Measurements from ENCODE around the gene MPV17. TPM values are rescaled to one million over a fixed set of nuclear protein-coding genes. Genes with fewer than 3 reads are reported as not detected.

Gene MPV17
- total and polyA plus RNA-seq, 9 of the 15 experiments (the other 6 are each of a cell fraction or from before 2014, with no cell fraction given) = 54.7 to 140 (median 70.2) TPM

DNA sequence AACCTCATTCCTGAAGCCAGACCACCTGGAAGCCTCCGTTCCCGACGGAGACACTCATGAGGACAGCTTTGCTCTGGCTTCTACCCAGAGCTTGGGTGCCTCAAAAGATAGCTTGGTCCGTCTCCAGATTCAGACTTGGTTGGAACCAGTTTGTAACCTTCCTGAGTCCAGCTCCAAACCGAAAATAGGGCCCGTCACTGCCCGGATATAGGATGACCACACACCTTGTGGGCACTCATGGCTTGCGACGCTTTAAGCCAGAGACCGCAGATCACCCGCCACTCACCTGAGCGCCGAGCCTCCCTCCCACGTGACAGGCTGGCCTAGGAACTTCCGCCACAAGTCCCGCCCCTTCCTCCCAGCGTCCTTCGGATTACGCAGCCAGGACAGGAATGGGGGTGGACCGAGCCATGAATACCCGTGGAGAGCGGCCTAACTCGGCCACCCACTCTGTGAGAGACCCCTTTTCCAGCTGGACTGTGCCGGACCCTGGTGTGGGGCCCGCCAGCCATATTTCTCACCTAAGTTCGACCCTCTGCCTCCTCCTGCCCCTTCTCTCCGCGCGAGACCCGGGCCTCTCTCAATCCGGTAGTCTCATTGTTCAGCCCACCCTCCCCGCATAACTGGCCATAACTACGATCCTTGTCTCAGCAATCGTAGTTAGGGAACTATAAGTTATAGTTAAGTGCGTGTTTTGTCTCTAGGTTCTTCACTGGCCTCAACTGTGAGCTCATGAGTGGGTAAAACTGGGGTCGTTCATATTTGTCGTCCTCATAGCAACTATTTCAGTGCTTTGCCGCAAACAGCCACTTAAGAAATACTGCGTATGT lies at the start of gene MPV17 (continued):
- no peak for TF ChIP-seq ZNF174 (CRISPR knock-in tag; IDR thresholded peaks at IDR 0.05)
- no peak for TF ChIP-seq SETDB1 (IDR thresholded peaks at IDR 0.05; ENCODE audit: low read length)
- TF ChIP-seq TBL1XR1 (IDR thresholded peaks at IDR 0.05; ENCODE audit: low read length in 2 of 2) = peak in 1 of 2 experiments; percentile 24; a peak in 1 of 4 replicates
- TF ChIP-seq MCM2 (IDR thresholded peaks at IDR 0.05; ENCODE audit: low read depth) = no peak
- TF ChIP-seq NFE2 (IDR thresholded peaks at IDR 0.05; ENCODE audit: low read depth) = no peak; the same call in 1 of the 2 replicates
- TF ChIP-seq SPI1 (IDR thresholded peaks at IDR 0.05; ENCODE audit: borderline replicate concordance, low read depth, low read length) = peak; percentile 62; the same call in 1 of the 2 replicates
- TF ChIP-seq TBP (optimal IDR thresholded peaks at IDR 0.05; ENCODE audit: low read depth, low read length) = peak; percentile 80
- no peak for TF ChIP-seq NCOA6 (IDR thresholded peaks at IDR 0.05)
- TF ChIP-seq NFRKB (IDR thresholded peaks at IDR 0.05; ENCODE audit: low read depth) = peak; percentile 82; the same call in 1 of the 2 replicates
- no peak for TF ChIP-seq LEF1 (IDR thresholded peaks at IDR 0.05)
- no peak for TF ChIP-seq CBFB (CRISPR knock-in tag; IDR thresholded peaks at IDR 0.05)
- no peak for TF ChIP-seq FOXJ2 (tag; IDR thresholded peaks at IDR 0.05)
- no peak for TF ChIP-seq ZFP36 (IDR thresholded peaks at IDR 0.05; ENCODE audit: low read depth, low read length, partially characterized antibody)
- TF ChIP-seq ZNF224 (CRISPR knock-in tag; IDR thresholded peaks at IDR 0.05) = no peak
- TF ChIP-seq, protein P1, sequence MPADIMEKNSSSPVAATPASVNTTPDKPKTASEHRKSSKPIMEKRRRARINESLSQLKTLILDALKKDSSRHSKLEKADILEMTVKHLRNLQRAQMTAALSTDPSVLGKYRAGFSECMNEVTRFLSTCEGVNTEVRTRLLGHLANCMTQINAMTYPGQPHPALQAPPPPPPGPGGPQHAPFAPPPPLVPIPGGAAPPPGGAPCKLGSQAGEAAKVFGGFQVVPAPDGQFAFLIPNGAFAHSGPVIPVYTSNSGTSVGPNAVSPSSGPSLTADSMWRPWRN (IDR thresholded peaks at IDR 0.05; ENCODE audit: low read depth) = peak; percentile 63; the same call in 1 of the 2 replicates
- no peak for TF ChIP-seq PHF21A (IDR thresholded peaks at IDR 0.05; ENCODE audit: borderline replicate concordance, low read depth)
- no peak for TF ChIP-seq ZNF133 (CRISPR knock-in tag; IDR thresholded peaks at IDR 0.05)
- TF ChIP-seq HDAC6 (IDR thresholded peaks at IDR 0.05; ENCODE audit: low read depth, low read length) = no peak
- no peak for TF ChIP-seq KDM4B (IDR thresholded peaks at IDR 0.05; ENCODE audit: borderline replicate concordance in 2 of 2, low read depth in 1 of 2)
- TF ChIP-seq YBX1 (IDR thresholded peaks at IDR 0.05) = no peak
- TF ChIP-seq, protein P2, sequence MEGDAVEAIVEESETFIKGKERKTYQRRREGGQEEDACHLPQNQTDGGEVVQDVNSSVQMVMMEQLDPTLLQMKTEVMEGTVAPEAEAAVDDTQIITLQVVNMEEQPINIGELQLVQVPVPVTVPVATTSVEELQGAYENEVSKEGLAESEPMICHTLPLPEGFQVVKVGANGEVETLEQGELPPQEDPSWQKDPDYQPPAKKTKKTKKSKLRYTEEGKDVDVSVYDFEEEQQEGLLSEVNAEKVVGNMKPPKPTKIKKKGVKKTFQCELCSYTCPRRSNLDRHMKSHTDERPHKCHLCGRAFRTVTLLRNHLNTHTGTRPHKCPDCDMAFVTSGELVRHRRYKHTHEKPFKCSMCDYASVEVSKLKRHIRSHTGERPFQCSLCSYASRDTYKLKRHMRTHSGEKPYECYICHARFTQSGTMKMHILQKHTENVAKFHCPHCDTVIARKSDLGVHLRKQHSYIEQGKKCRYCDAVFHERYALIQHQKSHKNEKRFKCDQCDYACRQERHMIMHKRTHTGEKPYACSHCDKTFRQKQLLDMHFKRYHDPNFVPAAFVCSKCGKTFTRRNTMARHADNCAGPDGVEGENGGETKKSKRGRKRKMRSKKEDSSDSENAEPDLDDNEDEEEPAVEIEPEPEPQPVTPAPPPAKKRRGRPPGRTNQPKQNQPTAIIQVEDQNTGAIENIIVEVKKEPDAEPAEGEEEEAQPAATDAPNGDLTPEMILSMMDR (IDR thresholded peaks at IDR 0.05 in 2 of 3, conservative IDR thresholded peaks at IDR 0.05 in 1 of 3; ENCODE audit: insufficient read depth in 2 of 3, low read depth in 1 of 3, low read length in 3 of 3) = no peak
- TF ChIP-seq SRSF9 (IDR thresholded peaks at IDR 0.05; ENCODE audit: borderline replicate concordance, low read depth, low read length) = no peak
- peak; percentile 72 for TF ChIP-seq HNRNPLL (IDR thresholded peaks at IDR 0.05; ENCODE audit: low read depth, low read length, poor library complexity, severe bottlenecking)
- TF ChIP-seq BRCA1 (IDR thresholded peaks at IDR 0.05) = no peak
- TF ChIP-seq BRCA1 (CRISPR knock-in tag; IDR thresholded peaks at IDR 0.05) = no peak
- no peak for TF ChIP-seq SMARCE1 (IDR thresholded peaks at IDR 0.05)
- no peak for TF ChIP-seq ZNF140 (CRISPR knock-in tag; IDR thresholded peaks at IDR 0.05)
- TF ChIP-seq JUN (IDR thresholded peaks at IDR 0.05; ENCODE audit: borderline replicate concordance, low read depth, low read length) = peak; percentile 69; the same call in 1 of the 2 replicates
- no peak for TF ChIP-seq JUN (CRISPR knock-in tag; IDR thresholded peaks at IDR 0.05; ENCODE audit: borderline replicate concordance)
- no peak for TF ChIP-seq SMARCC2 (IDR thresholded peaks at IDR 0.05; ENCODE audit: low read depth)
- no peak for TF ChIP-seq PURB (CRISPR knock-in tag; IDR thresholded peaks at IDR 0.05; ENCODE audit: low read depth)

Data from K562 (cell line).